HepG2 (cell line): ENCODE data around the gene DLG1. TPM values are rescaled to one million over a fixed set of nuclear protein-coding genes. Genes with fewer than 3 reads are reported as not detected.
"Not testable (repeated sequence)": the region's sequence is repeated elsewhere in the genome, so short reads cannot be mapped to it uniquely, and the experiment has no call there.

Experiments
- ATAC-seq: fragments of 200-7000 bp; cut with Tn5 transposase; 3 replicates; pipeline ENCODE4 v1.9.1; 2020; ENCODE audit warnings: mild to moderate bottlenecking, moderate library complexity
- BruUV-seq: library from RNA; stranded (reverse); fragments of 400-500 nt; replicated peaks from 2 replicates; lab custom pipeline; 2021; lab: Mats Ljungman, UMichigan
- CTCF ChIA-PET: fragments of 300-600 bp; formaldehyde crosslinking; extraction: SDS; loops from one replicate; lab custom pipeline; 2021; ENCODE audit warnings: low total read pairs, inconsistent platforms, low intra/inter-chr PET ratio; lab: Yijun Ruan, JAX
- POLR2A ChIA-PET: fragments of 350-600 bp; sonication (Branson Sonifier 250); formaldehyde crosslinking; loops from one replicate; lab custom pipeline; 2020; ENCODE audit warnings: antibody characterized with exemption, inconsistent platforms; lab: Yijun Ruan, JAX
- DNase-seq: peaks from one replicate; pipeline ENCODE4 v3.0.0-alpha.2; 2015; ENCODE audit warnings: low spot score
- FAIRE-seq: peaks from 3 replicates; lab custom pipeline; 2011; peaks lifted over from hg19 to GRCh38; lab: Jason Lieb, UNC
- H2AFZ ChIP-seq: one replicate; pipeline ENCODE4 v1.6.1; 2011; ENCODE audit warnings: low read length, inconsistent platforms
- H3K27ac ChIP-seq: fragments of 300-600 bp; 3 replicates; pipeline ENCODE4 v1.8.0; 2011; ENCODE audit warnings: mixed run types, mild to moderate bottlenecking, mixed read lengths, low read length, inconsistent platforms; ENCODE audit not compliant: insufficient read depth; ENCODE audit errors: extremely low read length
- H3K27me3 ChIP-seq, 2 experiments: fragments of 200-600 bp in 1 of 2; 2 replicates in 1 of 2; 3 replicates in 1 of 2; pipeline versions ENCODE4 v1.6.0 to v1.8.0; 2011; ENCODE audit warnings: low read length in 2 of 2, mild to moderate bottlenecking in 2 of 2, moderate library complexity in 2 of 2, inconsistent platforms in 1 of 2; ENCODE audit not compliant: insufficient read depth in 2 of 2, control insufficient read depth in 1 of 2
- H3K36me3 ChIP-seq, 2 experiments: fragments of 200-600 bp in 1 of 2; replicated peaks in 1 of 2; 2 replicates in 1 of 2; 3 replicates in 1 of 2; pipeline versions ENCODE4 v1.5.1 to v1.8.0; 2011; ENCODE audit warnings: low read length in 2 of 2, inconsistent platforms in 1 of 2; ENCODE audit not compliant: insufficient read depth in 2 of 2, control insufficient read depth in 1 of 2
- H3K4me1 ChIP-seq: 2 replicates; pipeline ENCODE4 v1.5.1; 2012; ENCODE audit warnings: low read length, inconsistent platforms; ENCODE audit not compliant: insufficient read depth
- H3K4me2 ChIP-seq: 2 replicates; pipeline ENCODE4 v1.6.0; 2011; ENCODE audit warnings: low read depth, low read length, inconsistent platforms
- H3K4me3 ChIP-seq, 3 experiments: fragments of 200-600 bp in 1 of 3; sonication (generic), shearing (Covaris generic) in 1 of 3; replicated peaks in 1 of 3; 2 replicates each; pipeline ENCODE4 v1.5.1; 2011 to 2016; ENCODE audit warnings: low read length in 3 of 3, inconsistent platforms in 2 of 3, low read depth in 2 of 3, mild to moderate bottlenecking in 2 of 3, control low read depth in 1 of 3, mixed read lengths in 1 of 3; ENCODE audit not compliant: insufficient read depth in 1 of 3
- H3K79me2 ChIP-seq: one replicate; pipeline ENCODE4 v1.6.1; 2011; ENCODE audit warnings: low read length, inconsistent platforms; ENCODE audit not compliant: insufficient read depth
- H3K9ac ChIP-seq: 2 replicates; pipeline ENCODE4 v1.6.0; 2011; ENCODE audit warnings: mild to moderate bottlenecking, low read depth, low read length, inconsistent platforms; ENCODE audit not compliant: insufficient read depth
- H3K9me3 ChIP-seq: 2 replicates; pipeline ENCODE4 v1.5.1; 2012; ENCODE audit warnings: mild to moderate bottlenecking, low read length
- H4K20me1 ChIP-seq: 2 replicates; pipeline ENCODE4 v1.6.0; 2011; ENCODE audit warnings: inconsistent platforms, mild to moderate bottlenecking, low read length, moderate library complexity; ENCODE audit not compliant: insufficient read depth
- HDAC6 ChIP-seq: fragments of 200-600 bp; sonication (generic); IDR thresholded peaks from 2 replicates; pipeline ENCODE4 v1.7.0; 2017; ENCODE audit warnings: mild to moderate bottlenecking, antibody characterized with exemption, low read length, low read depth
- WGBS: methylation state at CpG from one replicate; pipeline ENCODE4 v1.1.6; 2017; ENCODE audit warnings: low lambda C conversion rate; 5-methylcytosine and 5-hydroxymethylcytosine counted together
- in situ Hi-C: cut with HindIII; loops from 2 replicates; pipeline ENCODE4 v1.10.0; 2017; ENCODE audit warnings: low pct_unique_long_range_greater_than_20kb; ENCODE audit not compliant: extremely low pct_ligation_motif_present
- intact Hi-C: fragments of 100-400 bp; cut with micrococcal nuclease; formaldehyde crosslinking; loops from one replicate; pipeline ENCODE4 v1.10.0; 2022; ENCODE audit not compliant: unreplicated experiment
- polyA plus RNA-seq, 8 experiments: library from polyadenylated mRNA; depleted of rRNA in 3 of 8; stranded (reverse) in 7 of 8; unstranded in 1 of 8; fragments of >200 nt; fragmentation: Illumina TruSeq in 4 of 8; extraction: Trizol in 4 of 8; gene quantifications; 2 replicates each; pipeline versions ENCODE4 v1.2.1 to v1.2.3, GENCODE V29; 2011 to 2016; ENCODE audit warnings: low read depth in 4 of 8, missing spikeins in 1 of 8, mixed read lengths in 1 of 8; ENCODE audit not compliant: insufficient read depth in 1 of 8
- total RNA-seq, 5 experiments: library from RNA; depleted of rRNA; stranded (reverse); fragments of >200 nt; fragmentation: Illumina TruSeq; extraction: Trizol; gene quantifications; 2 replicates each; pipeline ENCODE4 v1.2.3, GENCODE V29; 2016; ENCODE audit warnings: low read depth in 1 of 5
- TF ChIP-seq, protein P1 (sequence below): sonication (generic); formaldehyde crosslinking; IDR thresholded peaks from 2 replicates; pipeline ENCODE4 v1.4.0; 2020; ENCODE audit warnings: missing genetic modification reagents, borderline replicate concordance

DLG1 gene
- total and polyA plus RNA-seq, 2 of the 13 experiments (the other 11 are each of a cell fraction or from before 2014, with no cell fraction given), result 30.5 to 104 TPM

GRCh38 chr3:197195326-197195725, 103.1 kb downstream of the DLG1 start:
- H3K4me3 ChIP-seq, result no peak overlapping the region
- peaks cover 3 to 10% of the 10 kb centered on the region in 2 experiments; a peak in 4 of 5 replicates for H3K36me3 ChIP-seq
- 100% methylated on average over 1 of the region's 1 CpG for WGBS
- intact Hi-C loops (no loop called here), in situ Hi-C loops (no loop called here)
- no peak overlapping the region for H3K9ac ChIP-seq
- FAIRE-seq (no peak), DNase-seq (no peak), ATAC-seq (no peak)
- peaks cover 10% of the 10 kb centered on the region; the same call in 1 of the 2 replicates for H4K20me1 ChIP-seq
- no peak overlapping the region for H2AFZ ChIP-seq
- peaks cover 5% of the 10 kb centered on the region for H3K4me1 ChIP-seq
- H3K4me2 ChIP-seq, result no peak overlapping the region
- no peak for TF ChIP-seq HDAC6
- TF ChIP-seq, protein P1, sequence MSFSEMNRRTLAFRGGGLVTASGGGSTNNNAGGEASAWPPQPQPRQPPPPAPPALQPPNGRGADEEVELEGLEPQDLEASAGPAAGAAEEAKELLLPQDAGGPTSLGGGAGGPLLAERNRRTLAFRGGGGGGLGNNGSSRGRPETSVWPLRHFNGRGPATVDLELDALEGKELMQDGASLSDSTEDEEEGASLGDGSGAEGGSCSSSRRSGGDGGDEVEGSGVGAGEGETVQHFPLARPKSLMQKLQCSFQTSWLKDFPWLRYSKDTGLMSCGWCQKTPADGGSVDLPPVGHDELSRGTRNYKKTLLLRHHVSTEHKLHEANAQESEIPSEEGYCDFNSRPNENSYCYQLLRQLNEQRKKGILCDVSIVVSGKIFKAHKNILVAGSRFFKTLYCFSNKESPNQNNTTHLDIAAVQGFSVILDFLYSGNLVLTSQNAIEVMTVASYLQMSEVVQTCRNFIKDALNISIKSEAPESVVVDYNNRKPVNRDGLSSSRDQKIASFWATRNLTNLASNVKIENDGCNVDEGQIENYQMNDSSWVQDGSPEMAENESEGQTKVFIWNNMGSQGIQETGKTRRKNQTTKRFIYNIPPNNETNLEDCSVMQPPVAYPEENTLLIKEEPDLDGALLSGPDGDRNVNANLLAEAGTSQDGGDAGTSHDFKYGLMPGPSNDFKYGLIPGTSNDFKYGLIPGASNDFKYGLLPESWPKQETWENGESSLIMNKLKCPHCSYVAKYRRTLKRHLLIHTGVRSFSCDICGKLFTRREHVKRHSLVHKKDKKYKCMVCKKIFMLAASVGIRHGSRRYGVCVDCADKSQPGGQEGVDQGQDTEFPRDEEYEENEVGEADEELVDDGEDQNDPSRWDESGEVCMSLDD (CRISPR knock-in tag), result no peak
- H3K9me3 ChIP-seq, result no peaks in the 10 kb centered on the region
- H3K27me3 ChIP-seq, result no peaks in the 10 kb centered on the region
- H3K27ac ChIP-seq, result no peak overlapping the region
- peaks cover 80% of the 10 kb centered on the region for H3K79me2 ChIP-seq
- CTCF ChIA-PET, result no interaction called here
- POLR2A ChIA-PET, result no interaction called here
- no TSS peak for BruUV-seq

DNA sequence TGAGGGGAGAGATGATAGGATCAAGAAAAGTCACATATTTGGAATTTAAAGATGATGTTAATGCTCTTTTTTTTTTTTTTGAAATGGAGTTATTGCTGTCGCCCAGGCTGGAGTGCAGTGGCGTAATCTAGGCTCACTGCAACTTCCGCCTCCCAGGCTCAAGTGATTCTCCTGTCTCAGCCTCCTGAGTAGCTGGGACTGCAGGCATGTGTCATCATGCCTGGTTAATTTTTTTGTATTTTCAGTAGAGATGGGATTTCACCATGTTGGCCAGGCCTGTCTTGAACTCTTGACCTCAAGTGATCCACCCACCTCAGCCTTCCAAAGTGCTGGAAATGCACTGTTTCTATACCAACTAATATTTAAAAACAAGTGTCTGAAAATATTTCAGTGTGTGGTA, 104.7 kb downstream of the DLG1 start:
- CTCF ChIA-PET, ATAC-seq, H2AFZ ChIP-seq, intact Hi-C loops, DNase-seq, H3K9me3 ChIP-seq, H3K4me3 ChIP-seq, H4K20me1 ChIP-seq, in situ Hi-C loops, H3K27me3 ChIP-seq, H3K9ac ChIP-seq, H3K36me3 ChIP-seq, POLR2A ChIA-PET, H3K4me1 ChIP-seq, H3K4me2 ChIP-seq, H3K27ac ChIP-seq: not testable (repeated sequence)
- FAIRE-seq, result peak; percentile 8
- TSS peak; percentile 5 for BruUV-seq
- WGBS, result 95% methylated on average over 3 of the region's 3 CpGs
- peaks cover 69% of the 10 kb centered on the region for H3K79me2 ChIP-seq
